CD4-positive, alpha-beta T cell (primary cell): Measurements from ENCODE around the gene CDYL2. TPM values are rescaled to one million over a fixed set of nuclear protein-coding genes. Genes with fewer than 3 reads are reported as not detected.

Experiments used
- ATAC-seq: fragments of 200-7000 bp; cut with Tn5 transposase; one replicate; pipeline ENCODE4 v1.10.0; 2022; ENCODE audit warnings: mild to moderate bottlenecking; ENCODE audit not compliant: poor library complexity
- CTCF ChIA-PET: fragments of 350-600 bp; sonication (Branson Sonifier 250); formaldehyde crosslinking; loops from one replicate; lab custom pipeline; 2021; ENCODE audit warnings: antibody characterized with exemption, inconsistent platforms; lab: Charles Lee
- POLR2A ChIA-PET: fragments of 350-600 bp; sonication (Branson Sonifier 250); formaldehyde crosslinking; loops from one replicate; lab custom pipeline; 2021; ENCODE audit warnings: antibody characterized with exemption, inconsistent platforms; lab: Charles Lee
- DNase-seq, 14 experiments: peaks; one replicate each; pipeline ENCODE4 v3.0.0-alpha.2; 2013 to 2020; ENCODE audit warnings: mixed read lengths in 2 of 14
- H3K27ac ChIP-seq, 2 donors: one replicate each; pipeline versions ENCODE4 v1.5.1 to v1.7.0; 2013; ENCODE audit warnings: low read length in 2 of 2, low read depth in 1 of 2, mild to moderate bottlenecking in 1 of 2
- H3K27me3 ChIP-seq, 2 experiments: 1 replicate in 1 of 2; 2 replicates in 1 of 2; pipeline versions ENCODE4 v1.6.1 to v1.7.0; 2013; ENCODE audit warnings: low read length in 2 of 2, control low read depth in 1 of 2, mild to moderate bottlenecking in 1 of 2, moderate library complexity in 1 of 2; ENCODE audit not compliant: insufficient read depth in 2 of 2, control insufficient read depth in 1 of 2
- H3K36me3 ChIP-seq: one replicate; pipeline ENCODE4 v1.6.1; 2013; ENCODE audit warnings: low read length, control low read depth; ENCODE audit not compliant: insufficient read depth
- H3K4me1 ChIP-seq: one replicate; pipeline ENCODE4 v1.6.1; 2013; ENCODE audit warnings: low read length, control low read depth; ENCODE audit not compliant: insufficient read depth
- H3K4me3 ChIP-seq: one replicate; pipeline ENCODE4 v1.5.1; 2013; ENCODE audit warnings: mild to moderate bottlenecking, low read length, moderate library complexity
- H3K9me3 ChIP-seq, 2 experiments: 1 replicate in 1 of 2; 2 replicates in 1 of 2; pipeline versions ENCODE4 v1.6.1 to v1.7.0; 2013; ENCODE audit warnings: low read length in 2 of 2, mild to moderate bottlenecking in 2 of 2, control low read depth in 1 of 2, moderate library complexity in 1 of 2; ENCODE audit not compliant: control insufficient read depth in 1 of 2, insufficient read depth in 1 of 2
- H3K27ac Mint-ChIP-seq: one replicate; pipeline ENCODE4 v1.8.0; 2020; ENCODE audit warnings: mixed read lengths
- H3K27me3 Mint-ChIP-seq: one replicate; pipeline ENCODE4 v1.8.0; 2021; ENCODE audit warnings: mixed read lengths
- H3K36me3 Mint-ChIP-seq: one replicate; pipeline ENCODE4 v1.8.0; 2021; ENCODE audit warnings: low read depth, mixed read lengths
- H3K4me1 Mint-ChIP-seq: one replicate; pipeline ENCODE4 v1.8.0; 2021; ENCODE audit warnings: low read depth, mixed read lengths
- H3K4me3 Mint-ChIP-seq: one replicate; pipeline ENCODE4 v1.8.0; 2020; ENCODE audit warnings: mild to moderate bottlenecking, mixed read lengths
- H3K9me3 Mint-ChIP-seq: one replicate; pipeline ENCODE4 v1.8.0; 2020; ENCODE audit warnings: mixed read lengths
- intact Hi-C, 2 experiments: fragments of 100-400 bp; cut with DNase I in 1 of 2; cut with micrococcal nuclease in 1 of 2; formaldehyde crosslinking; loops; one replicate each; pipeline versions ENCODE4 v1.15.1 to v1.9.0; 2023 to 2025; cut with DNase I, micrococcal nuclease
- total RNA-seq, 174 experiments: library from RNA in 2 of 174; stranded (reverse) in 2 of 174; gene quantifications; one replicate each; pipeline ENCODE4 v1.2.3 and lab custom pipeline; 2021 to 2026
- TF ChIP-seq, protein P1 (sequence below): fragments of 200-600 bp; IDR thresholded peaks from one replicate; pipeline ENCODE4 v1.8.0; 2022; ENCODE audit warnings: antibody characterized with exemption, mild to moderate bottlenecking

The CDYL2 gene
- total RNA-seq, 2 experiments from 2014 or later = 14.3 to 15.8 TPM

DNA sequence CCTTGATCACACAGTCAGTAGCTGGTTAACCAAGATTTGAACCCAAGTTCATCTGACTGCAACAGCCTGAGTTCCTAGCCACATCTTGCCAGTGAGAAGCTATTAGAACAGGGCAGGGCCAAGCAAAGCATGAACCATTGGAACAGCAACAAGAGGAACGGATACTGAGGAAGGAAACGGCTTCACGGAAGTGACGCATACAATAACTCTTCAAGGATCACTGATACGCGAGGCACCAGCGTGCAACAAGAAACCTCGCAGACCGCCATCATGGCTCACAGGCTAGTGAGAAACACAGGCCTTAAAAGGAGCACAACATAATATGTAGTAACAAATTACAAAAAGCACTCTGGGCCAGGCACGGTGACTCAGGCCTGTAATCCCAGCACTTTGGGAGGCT is 114.9 kb downstream of the CDYL2 start:
- Mint-ChIP-seq H3K27me3 (no peaks in the 10 kb centered on the region), H3K4me1 (peaks cover 17% of the 10 kb centered on the region), H3K9me3 (no peaks in the 10 kb centered on the region), H3K4me3 (no peak overlapping the region), H3K27ac (no peak overlapping the region), H3K36me3 (no peaks in the 10 kb centered on the region)
- no peaks in the 10 kb centered on the region for H3K4me1 ChIP-seq
- intact Hi-C loops = no loop called here
- TF ChIP-seq, protein P1, sequence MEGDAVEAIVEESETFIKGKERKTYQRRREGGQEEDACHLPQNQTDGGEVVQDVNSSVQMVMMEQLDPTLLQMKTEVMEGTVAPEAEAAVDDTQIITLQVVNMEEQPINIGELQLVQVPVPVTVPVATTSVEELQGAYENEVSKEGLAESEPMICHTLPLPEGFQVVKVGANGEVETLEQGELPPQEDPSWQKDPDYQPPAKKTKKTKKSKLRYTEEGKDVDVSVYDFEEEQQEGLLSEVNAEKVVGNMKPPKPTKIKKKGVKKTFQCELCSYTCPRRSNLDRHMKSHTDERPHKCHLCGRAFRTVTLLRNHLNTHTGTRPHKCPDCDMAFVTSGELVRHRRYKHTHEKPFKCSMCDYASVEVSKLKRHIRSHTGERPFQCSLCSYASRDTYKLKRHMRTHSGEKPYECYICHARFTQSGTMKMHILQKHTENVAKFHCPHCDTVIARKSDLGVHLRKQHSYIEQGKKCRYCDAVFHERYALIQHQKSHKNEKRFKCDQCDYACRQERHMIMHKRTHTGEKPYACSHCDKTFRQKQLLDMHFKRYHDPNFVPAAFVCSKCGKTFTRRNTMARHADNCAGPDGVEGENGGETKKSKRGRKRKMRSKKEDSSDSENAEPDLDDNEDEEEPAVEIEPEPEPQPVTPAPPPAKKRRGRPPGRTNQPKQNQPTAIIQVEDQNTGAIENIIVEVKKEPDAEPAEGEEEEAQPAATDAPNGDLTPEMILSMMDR = no peak
- H3K27ac ChIP-seq = no peak overlapping the region
- H3K4me3 ChIP-seq = no peak overlapping the region
- peaks cover 5% of the 10 kb centered on the region for H3K36me3 ChIP-seq
- ChIA-PET POLR2A (no interaction called here), CTCF (no interaction called here)
- no peak for ATAC-seq
- H3K27me3 ChIP-seq = no peaks in the 10 kb centered on the region
- no peak for DNase-seq
- H3K9me3 ChIP-seq = no peaks in the 10 kb centered on the region

DNA sequence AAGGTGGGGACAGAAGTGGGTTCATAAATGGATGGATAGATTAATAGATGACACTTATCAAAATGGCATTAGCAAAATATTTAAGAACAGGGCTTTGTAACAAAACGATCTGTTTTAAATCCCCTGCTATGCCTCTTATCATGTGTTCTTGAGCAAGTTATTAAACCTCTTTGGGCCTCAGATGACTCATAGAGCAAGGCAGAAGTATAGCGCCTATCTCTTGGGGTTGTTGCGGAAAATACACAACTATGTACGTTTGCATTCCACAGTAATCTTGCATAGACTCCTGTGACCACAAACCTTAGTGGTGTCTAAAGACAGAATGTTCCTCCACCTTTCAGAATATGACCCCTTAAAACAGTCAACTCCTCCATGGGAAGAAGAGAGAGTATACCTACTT is 116.8 kb downstream of the CDYL2 start:
- CTCF ChIA-PET = no interaction called here
- Mint-ChIP-seq H3K27me3 (no peaks in the 10 kb centered on the region), H3K36me3 (peaks cover 4% of the 10 kb centered on the region), H3K4me1 (peaks cover 11% of the 10 kb centered on the region), H3K9me3 (no peaks in the 10 kb centered on the region), H3K27ac (no peak overlapping the region), H3K4me3 (no peak overlapping the region)
- intact Hi-C loops = no loop called here
- TF ChIP-seq, protein P1 = no peak
- no peak for DNase-seq
- Histone ChIP-seq H3K4me3 (no peak overlapping the region), H3K27ac (no peak overlapping the region), H3K27me3 (no peaks in the 10 kb centered on the region), H3K4me1 (no peaks in the 10 kb centered on the region), H3K9me3 (no peaks in the 10 kb centered on the region), H3K36me3 (peaks cover 6% of the 10 kb centered on the region)
- POLR2A ChIA-PET = no interaction called here
- no peak for ATAC-seq

DNA sequence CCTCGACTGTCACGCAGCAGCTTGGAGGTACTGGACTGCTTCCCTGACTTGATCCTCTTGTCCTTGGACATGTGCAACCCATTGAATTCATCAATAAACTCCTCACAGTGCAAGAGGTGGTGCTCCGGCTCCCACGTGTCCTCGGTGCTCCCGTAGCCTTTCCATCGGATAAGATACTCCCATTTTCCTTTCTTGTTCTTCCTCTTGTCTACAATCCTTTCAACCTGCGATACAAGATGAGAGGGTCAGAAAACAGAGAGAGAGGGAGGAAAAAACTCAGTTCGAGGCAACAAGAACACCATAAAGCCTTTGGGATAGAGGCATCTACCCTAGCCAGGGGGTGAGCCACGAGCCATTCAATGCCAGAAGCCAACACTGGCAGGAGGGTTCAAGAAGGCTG is 119.5 kb downstream of the CDYL2 start:
- peaks cover 16% of the 10 kb centered on the region for H3K36me3 Mint-ChIP-seq
- H3K27me3 Mint-ChIP-seq = no peaks in the 10 kb centered on the region
- no peak overlapping the region for H3K4me3 Mint-ChIP-seq

More for the DNA sequence above, 119.5 kb downstream of the CDYL2 start:
- TF ChIP-seq, protein P1 = no peak
- H3K27me3 ChIP-seq = no peaks in the 10 kb centered on the region
- no peaks in the 10 kb centered on the region for H3K4me1 ChIP-seq
- no peak for ATAC-seq
- DNase-seq = no peak
- Mint-ChIP-seq H3K9me3 (peaks cover 5% of the 10 kb centered on the region), H3K4me1 (no peaks in the 10 kb centered on the region), H3K27ac (no peak overlapping the region)
- peaks cover 6% of the 10 kb centered on the region for H3K36me3 ChIP-seq
- no peak overlapping the region for H3K27ac ChIP-seq
- intact Hi-C loops = no loop called here
- ChIA-PET POLR2A (no interaction called here), CTCF (no interaction called here)
- H3K4me3 ChIP-seq = no peak overlapping the region
- no peaks in the 10 kb centered on the region for H3K9me3 ChIP-seq
